Measurements from ENCODE around the gene GLTPD2. TPM values are rescaled to one million over a fixed set of nuclear protein-coding genes. Genes with fewer than 3 reads are reported as not detected.

GLTPD2 gene
- total and polyA plus RNA-seq, 10 of the 15 experiments (the other 5 are each of a cell fraction or from before 2014, with no cell fraction given): 0.16 to 0.34 TPM; not detected in 8

DNA sequence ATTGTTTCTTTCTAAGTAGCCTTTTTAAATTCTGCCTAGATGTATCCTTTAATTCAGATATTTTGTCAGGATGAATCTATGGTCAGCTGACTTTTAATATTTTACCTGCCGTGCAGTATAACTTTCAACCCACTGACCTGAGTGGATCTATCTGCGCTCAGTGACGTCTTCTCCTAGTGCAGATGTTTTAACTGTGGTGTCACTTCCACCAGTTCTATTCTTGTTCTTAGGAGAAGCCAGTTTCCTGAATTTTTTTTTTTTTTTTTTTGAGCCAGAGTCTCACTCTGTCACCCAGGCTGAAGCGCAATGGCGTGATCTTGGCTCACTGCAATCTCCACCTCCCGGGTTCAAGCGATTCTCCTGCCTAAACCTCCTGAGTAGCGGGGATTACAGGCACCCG is 22.0 kb upstream of the GLTPD2 start:
- H3K9me3 ChIP-seq (replicated peaks; ENCODE audit: control insufficient read depth, insufficient read depth, low read length): no peaks in the 10 kb centered on the region
- DNase-seq (ENCODE audit: low read depth, low spot score) (no peak), ATAC-seq (no peak), FAIRE-seq (no peak)
- peaks cover 3% of the 10 kb centered on the region; the same call in 1 of the 2 replicates for H3K4me1 ChIP-seq (ENCODE audit: control insufficient read depth, insufficient read depth, low read length)
- ChIA-PET RAD21 (ENCODE audit: unreplicated experiment) (no interaction called here), SMC1A (ENCODE audit: uncharacterized antibody, unreplicated experiment) (no interaction called here), POLR2A (no interaction called here), CTCF (no interaction called here)
- H3K27me3 ChIP-seq (replicated peaks in 1 of 2; ENCODE audit: control insufficient read depth in 2 of 2, insufficient read depth in 2 of 2, low read length in 1 of 2): no peaks in the 10 kb centered on the region
- H3K4me2 ChIP-seq (ENCODE audit: control insufficient read depth, insufficient read depth): no peak overlapping the region
- BruUV-seq (replicated peaks): no TSS peak
- no peaks in the 10 kb centered on the region for H3K79me2 ChIP-seq (ENCODE audit: control insufficient read depth, insufficient read depth, low read length)
- H2AFZ ChIP-seq (ENCODE audit: control insufficient read depth, low read depth, low read length): no peak overlapping the region
- in situ Hi-C loops (cut with MboI) (no loop called here), intact Hi-C loops (cut with micrococcal nuclease; ENCODE audit: unreplicated experiment) (no loop called here)
- H4K20me1 ChIP-seq (ENCODE audit: control insufficient read depth, insufficient read depth): no peaks in the 10 kb centered on the region
- H3K4me3 ChIP-seq: no peak overlapping the region
- no peak overlapping the region for H3K27ac ChIP-seq (ENCODE audit: control insufficient read depth, insufficient read depth)
- 49% methylated on average over 9 of the region's 9 CpGs for WGBS (ENCODE audit: insufficient coverage, insufficient replicate concordance, low lambda C conversion rate, missing lambda C conversion rate)
- no peak for TF ChIP-seq EED (IDR thresholded peaks at IDR 0.05; ENCODE audit: low read depth)
- TF ChIP-seq JUNB (IDR thresholded peaks at IDR 0.05): no peak
- TF ChIP-seq PAX5 (IDR thresholded peaks at IDR 0.05; ENCODE audit: borderline replicate concordance, low read depth, low read length): no peak
- TF ChIP-seq NFYA (IDR thresholded peaks at IDR 0.05; ENCODE audit: borderline replicate concordance, low read depth, low read length): no peak
- TF ChIP-seq STAT1 (conservative IDR thresholded peaks at IDR 0.05): no peak
- TF ChIP-seq, protein P1, sequence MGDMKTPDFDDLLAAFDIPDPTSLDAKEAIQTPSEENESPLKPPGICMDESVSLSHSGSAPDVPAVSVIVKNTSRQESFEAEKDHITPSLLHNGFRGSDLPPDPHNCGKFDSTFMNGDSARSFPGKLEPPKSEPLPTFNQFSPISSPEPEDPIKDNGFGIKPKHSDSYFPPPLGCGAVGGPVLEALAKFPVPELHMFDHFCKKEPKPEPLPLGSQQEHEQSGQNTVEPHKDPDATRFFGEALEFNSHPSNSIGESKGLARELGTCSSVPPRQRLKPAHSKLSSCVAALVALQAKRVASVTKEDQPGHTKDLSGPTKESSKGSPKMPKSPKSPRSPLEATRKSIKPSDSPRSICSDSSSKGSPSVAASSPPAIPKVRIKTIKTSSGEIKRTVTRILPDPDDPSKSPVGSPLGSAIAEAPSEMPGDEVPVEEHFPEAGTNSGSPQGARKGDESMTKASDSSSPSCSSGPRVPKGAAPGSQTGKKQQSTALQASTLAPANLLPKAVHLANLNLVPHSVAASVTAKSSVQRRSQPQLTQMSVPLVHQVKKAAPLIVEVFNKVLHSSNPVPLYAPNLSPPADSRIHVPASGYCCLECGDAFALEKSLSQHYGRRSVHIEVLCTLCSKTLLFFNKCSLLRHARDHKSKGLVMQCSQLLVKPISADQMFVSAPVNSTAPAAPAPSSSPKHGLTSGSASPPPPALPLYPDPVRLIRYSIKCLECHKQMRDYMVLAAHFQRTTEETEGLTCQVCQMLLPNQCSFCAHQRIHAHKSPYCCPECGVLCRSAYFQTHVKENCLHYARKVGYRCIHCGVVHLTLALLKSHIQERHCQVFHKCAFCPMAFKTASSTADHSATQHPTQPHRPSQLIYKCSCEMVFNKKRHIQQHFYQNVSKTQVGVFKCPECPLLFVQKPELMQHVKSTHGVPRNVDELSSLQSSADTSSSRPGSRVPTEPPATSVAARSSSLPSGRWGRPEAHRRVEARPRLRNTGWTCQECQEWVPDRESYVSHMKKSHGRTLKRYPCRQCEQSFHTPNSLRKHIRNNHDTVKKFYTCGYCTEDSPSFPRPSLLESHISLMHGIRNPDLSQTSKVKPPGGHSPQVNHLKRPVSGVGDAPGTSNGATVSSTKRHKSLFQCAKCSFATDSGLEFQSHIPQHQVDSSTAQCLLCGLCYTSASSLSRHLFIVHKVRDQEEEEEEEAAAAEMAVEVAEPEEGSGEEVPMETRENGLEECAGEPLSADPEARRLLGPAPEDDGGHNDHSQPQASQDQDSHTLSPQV (IDR thresholded peaks at IDR 0.05): no peak
- TF ChIP-seq ZNF207 (IDR thresholded peaks at IDR 0.05; ENCODE audit: borderline replicate concordance): no peak
- TF ChIP-seq, protein P2, sequence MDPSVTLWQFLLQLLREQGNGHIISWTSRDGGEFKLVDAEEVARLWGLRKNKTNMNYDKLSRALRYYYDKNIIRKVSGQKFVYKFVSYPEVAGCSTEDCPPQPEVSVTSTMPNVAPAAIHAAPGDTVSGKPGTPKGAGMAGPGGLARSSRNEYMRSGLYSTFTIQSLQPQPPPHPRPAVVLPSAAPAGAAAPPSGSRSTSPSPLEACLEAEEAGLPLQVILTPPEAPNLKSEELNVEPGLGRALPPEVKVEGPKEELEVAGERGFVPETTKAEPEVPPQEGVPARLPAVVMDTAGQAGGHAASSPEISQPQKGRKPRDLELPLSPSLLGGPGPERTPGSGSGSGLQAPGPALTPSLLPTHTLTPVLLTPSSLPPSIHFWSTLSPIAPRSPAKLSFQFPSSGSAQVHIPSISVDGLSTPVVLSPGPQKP (IDR thresholded peaks at IDR 0.05; ENCODE audit: low read depth, low read length): no peak
- TF ChIP-seq NFIC (IDR thresholded peaks at IDR 0.05; ENCODE audit: low read depth, low read length): no peak
- TF ChIP-seq ESRRA (IDR thresholded peaks at IDR 0.05; ENCODE audit: low read length): no peak
- no peak for TF ChIP-seq CBX5 (IDR thresholded peaks at IDR 0.05; ENCODE audit: low read depth)
- TF ChIP-seq MYB (IDR thresholded peaks at IDR 0.05; ENCODE audit: borderline replicate concordance, low read depth, low read length): no peak
- TF ChIP-seq, protein P3, sequence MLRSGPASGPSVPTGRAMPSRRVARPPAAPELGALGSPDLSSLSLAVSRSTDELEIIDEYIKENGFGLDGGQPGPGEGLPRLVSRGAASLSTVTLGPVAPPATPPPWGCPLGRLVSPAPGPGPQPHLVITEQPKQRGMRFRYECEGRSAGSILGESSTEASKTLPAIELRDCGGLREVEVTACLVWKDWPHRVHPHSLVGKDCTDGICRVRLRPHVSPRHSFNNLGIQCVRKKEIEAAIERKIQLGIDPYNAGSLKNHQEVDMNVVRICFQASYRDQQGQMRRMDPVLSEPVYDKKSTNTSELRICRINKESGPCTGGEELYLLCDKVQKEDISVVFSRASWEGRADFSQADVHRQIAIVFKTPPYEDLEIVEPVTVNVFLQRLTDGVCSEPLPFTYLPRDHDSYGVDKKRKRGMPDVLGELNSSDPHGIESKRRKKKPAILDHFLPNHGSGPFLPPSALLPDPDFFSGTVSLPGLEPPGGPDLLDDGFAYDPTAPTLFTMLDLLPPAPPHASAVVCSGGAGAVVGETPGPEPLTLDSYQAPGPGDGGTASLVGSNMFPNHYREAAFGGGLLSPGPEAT (IDR thresholded peaks at IDR 0.05; ENCODE audit: low read depth): no peak
- TF ChIP-seq TAF1 (IDR thresholded peaks at IDR 0.05; ENCODE audit: borderline replicate concordance, low read depth, low read length): no peak
- no peak for TF ChIP-seq HCFC1 (IDR thresholded peaks at IDR 0.05; ENCODE audit: low read length)
- TF ChIP-seq MTA3 (IDR thresholded peaks at IDR 0.05; ENCODE audit: borderline replicate concordance, low read length): no peak
- H3K9ac ChIP-seq (ENCODE audit: control insufficient read depth, insufficient read depth, low read length): no peak overlapping the region
- no peaks in the 10 kb centered on the region for H3K36me3 ChIP-seq (ENCODE audit: control insufficient read depth in 2 of 2, insufficient read depth in 2 of 2, low read length in 1 of 2)
